NCI-H1930 (cell line): Measurements from ENCODE around the gene DDX31.
"Not testable (repeated sequence)": the region's sequence is repeated elsewhere in the genome, so short reads cannot be mapped to it uniquely, and the experiment has no call there.

ENCODE experiments used
- DNase-seq, 2 experiments: peaks; one replicate each; lab custom pipeline; 2025; lab: John Stamatoyannopoulos, UW

The DDX31 gene

DNA sequence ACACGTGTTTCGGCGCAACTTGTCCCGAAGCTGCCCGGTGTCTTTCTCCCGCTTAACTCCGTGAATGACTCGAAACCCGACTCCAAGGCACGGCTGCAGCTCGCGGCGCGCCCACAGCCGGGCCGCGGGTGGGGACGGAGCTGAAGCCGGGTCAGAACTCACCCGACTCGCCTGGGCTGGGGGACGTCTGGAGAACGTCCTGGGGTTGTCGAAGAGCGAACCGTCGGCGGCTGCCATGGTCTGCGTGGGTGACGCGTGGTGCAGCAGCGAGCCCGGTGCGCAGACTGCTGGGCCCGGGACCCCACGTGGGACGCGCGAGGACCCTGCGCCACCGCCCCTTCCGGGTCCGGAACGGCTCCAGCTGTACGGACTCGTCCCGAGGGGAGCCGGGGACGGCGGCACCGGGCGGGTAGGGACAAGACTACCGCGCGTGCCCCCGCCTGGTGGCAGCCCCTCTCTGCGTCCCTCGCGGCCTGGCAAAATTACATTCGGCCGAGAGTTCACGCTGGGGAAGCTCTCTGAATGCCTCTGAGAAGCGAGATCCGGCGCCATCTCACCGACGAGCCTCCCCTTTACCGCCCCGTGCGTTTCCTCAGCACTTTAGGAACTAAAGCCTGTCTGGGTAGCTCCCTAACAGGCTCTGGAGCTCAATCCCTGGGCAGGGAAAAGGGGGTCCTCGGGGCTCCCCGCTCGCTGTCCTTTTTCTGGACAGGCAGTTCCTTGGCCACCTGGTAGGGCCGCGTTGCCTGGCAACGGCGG, at the start of gene DDX31:
TSS of gene DDX31 (minus strand) at position 286 of the 759 bp plus-strand sequence. CDS start at position 237, 49 bp downstream.
- DNase-seq = peak; percentile 58 to 81

DNA sequence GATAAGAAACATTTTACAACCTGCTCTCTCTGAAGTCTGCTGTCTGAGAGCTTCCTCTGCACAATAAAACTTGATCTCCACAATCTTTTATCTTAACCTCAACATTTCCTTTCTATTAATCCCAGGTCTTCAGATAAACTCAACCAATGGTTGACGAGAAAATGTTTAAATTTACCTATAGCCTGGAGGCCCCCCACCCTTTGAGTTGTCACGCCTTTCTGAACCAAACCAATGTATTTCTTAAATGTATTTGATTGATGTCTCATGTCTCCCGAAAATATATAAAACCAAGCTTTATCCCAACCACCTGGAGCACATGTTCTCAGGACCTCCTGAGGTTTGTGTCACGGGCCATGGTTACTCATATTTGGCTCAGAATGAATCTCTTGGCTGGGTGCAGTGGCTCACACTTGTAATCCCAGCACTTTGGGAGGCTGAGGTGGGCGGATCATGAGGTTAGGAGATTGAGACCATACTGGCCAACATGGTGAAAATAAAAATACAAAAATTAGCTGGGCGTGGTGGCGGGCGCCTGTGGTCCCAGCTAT, 48.7 kb upstream of the DDX31 start:
- DNase-seq = not testable (repeated sequence)

DNA sequence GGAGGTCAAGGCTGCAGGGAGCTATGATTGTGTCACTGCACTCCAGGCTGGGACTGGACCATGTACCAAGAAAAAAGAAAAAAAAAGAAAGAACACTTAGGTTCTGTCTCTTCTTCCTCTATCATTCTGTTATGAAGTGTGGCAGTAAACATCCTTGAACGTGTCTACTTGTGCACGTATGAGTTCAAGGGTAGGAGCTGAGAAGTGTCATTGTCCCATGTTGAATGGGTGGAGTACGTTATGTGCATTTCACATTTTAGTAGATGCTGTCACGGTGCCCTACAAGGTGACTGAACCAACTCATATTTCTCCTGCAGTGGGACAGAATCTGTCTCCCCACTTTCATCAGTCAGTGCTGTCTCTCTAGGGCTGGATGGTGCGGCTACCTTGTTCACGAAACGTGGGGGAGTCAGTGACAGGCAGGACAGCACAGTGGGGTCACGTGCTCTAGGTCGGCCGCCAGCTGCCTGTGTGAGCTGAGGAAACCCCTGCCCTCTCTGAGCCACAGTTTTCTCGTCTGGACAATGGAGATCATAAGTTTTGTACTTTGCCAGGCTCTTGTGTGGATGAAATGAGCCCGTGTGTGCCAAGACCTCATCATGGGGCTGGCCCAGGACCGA, 47.7 kb upstream of the DDX31 start:
- no peak for DNase-seq

DNA sequence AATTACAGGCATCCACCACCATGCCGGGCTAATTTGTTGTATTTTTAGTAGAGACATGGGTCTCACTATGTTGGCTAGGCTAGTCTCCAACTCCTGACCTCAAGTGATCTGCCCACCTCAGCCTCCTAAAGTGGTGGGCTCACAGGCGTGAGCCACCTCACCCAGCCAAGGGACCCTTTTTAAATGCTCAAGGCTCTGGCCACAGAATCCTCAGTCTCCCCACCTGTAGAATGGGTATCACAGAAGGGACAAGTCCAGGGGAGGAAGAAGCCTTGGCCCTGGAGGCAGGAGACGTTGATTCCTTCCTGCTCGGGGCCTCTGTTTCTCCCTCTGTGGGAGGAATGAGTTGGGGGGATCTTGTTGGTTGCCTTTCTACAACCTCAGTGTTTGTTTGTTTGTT, 46.2 kb upstream of the DDX31 start:
- DNase-seq = no peak

GRCh38 chr9:132712753-132713152, 43.0 kb upstream of the DDX31 start:
- no peak for DNase-seq

DNA sequence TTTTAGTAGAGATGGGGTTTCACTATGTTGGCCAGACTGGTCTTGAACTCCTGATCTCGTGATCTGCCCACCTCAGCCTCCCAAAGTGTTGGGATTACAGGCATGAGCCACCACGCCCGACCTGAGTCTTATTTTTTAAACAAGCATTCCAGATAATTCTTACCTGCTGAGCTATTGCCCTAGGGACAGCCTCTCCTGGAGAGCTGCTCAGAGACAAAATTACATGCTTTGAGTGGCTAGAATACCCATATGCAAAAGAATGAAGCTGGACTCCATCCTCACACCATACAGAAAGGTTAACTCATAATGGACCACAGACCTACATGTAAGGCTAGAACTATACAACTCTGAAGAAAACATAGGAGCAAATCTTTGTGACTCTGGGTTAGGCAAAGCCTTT, 42.1 kb upstream of the DDX31 start:
- no peak for DNase-seq

GRCh38 chr9:132711152-132711551, 41.4 kb upstream of the DDX31 start:
- not testable (repeated sequence) for DNase-seq

DNA sequence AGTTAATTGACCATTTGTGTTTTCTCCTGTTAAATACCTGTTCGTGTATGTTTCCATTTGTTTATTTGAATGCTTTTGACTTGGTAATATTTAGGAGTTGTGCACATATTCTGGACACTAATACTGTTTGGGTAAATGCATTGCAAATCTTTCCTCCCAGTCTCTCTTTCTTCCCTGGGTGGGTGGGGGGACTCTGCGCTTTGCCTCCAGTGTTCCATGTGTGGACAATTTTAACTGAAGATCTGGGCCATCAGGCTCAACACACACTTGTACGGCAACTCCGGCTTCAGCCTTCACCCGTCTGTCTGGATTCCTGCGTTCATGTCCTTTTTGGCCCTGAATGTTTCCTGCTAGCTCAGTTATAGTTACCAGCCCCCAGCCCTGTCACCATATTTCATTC, 40.5 kb upstream of the DDX31 start:
- no peak for DNase-seq

DNA sequence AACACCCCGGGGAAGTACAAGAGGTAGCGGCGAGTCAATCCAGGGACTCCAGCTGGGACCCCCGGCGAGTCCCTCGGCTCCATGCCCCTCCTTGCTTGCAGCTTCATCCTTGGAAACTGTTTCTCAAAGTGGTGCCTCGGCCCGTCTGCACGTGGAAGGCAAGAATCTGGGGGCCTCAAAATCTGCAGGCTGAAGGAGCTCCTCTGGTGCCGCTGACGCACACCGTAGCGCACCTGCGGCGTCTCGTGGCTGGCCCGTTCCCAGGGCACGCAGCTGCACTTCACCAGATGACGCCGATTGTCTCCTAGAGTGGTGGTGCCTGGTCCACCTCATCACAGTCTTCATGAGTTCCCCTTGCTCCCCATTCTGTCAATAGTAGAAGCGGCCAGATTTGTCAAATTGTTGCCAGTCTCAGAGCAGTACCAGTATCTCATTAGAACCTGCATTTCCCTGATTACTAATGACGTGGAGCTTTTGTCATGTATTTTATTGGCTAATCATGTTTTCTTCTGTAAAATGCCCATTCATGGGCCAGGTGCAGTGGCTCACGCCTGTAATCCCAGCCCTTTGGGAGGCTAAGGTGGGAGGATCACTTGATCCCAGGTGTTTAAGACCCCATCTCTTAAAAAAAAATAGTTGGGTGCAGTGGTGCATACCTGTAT, 39.1 kb upstream of the DDX31 start:
- DNase-seq = no peak

DNA sequence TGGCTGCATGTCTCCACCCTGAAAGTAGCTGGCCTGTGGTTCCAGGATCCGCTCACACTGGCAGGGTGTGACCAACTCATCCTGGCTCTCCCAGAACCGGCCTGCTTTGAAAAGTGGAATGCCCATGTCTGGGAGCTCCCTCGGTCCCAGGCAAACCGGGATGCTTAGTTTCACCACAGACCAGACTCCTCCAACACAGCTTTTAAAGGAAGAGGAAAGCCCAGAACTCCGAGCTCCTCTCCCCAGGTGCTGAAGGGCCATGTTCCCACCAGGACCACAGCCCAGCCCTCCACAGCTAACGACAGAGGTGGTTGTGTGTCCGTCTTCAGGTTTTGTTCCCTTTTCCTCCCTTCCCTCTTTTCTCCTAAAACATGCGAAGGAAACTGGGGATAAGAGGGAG, 38.5 kb upstream of the DDX31 start:
- no peak for DNase-seq

DNA sequence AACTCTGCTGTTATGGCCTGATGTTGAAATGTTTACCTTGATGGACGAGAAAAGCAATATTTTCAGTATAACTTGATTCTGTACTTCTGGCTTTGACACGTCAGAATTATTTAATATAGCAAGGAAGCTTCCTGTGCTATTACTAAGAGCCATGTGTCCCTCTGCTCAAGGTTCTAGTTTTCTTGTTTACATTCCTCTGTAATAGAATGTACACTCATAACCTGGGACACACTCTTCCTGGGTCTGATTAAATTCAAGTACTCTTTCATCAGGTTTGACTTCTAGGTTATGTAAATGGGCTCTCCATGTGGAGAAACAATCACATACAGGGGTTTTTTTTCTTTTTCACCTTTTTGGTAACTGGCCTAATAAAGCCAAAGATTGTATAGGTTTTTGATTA, 33.6 kb upstream of the DDX31 start:
- DNase-seq = no peak

DNA sequence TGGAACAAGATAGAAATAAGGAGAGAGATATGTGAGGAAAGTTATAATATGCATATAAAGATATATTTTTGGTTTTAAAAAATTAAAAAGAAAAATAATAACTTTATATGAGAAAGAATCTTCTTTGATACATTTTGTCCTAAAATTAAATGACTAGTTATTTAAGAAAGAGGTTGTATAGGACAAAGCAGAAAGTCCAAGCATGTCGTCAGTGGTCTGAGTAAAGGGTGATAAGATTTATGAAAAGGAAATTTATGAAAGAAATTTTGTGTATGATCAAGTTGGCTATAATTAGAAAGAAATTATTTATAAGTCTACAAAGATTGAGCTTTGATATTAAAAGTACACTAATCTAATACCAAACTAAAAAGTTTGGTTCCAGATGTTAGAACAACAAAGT, 32.5 kb upstream of the DDX31 start:
- DNase-seq = no peak

DNA sequence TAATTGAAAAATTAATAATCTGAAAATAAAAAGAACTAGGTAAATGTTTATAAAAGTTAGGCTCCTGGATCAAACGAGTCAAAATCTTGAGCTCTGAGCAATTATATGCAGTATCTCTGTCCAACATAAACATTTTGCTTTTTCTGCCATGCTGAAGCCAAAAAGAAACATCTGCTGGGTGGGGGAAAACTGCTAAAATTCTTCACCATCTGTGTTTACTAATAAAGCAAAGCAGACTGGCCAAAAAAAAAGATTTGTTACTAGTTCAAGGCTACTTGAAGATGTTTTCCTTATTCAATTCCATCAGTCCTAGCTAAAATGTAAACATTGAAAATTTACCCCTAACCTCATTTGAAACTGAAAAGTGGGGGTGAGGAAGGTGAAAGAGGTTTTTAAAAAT, 30.2 kb upstream of the DDX31 start:
- no peak for DNase-seq

- DNase-seq = no peak
Measured at GRCh38 chr9:132698989-132699388, 29.2 kb upstream of the DDX31 start.

DNA sequence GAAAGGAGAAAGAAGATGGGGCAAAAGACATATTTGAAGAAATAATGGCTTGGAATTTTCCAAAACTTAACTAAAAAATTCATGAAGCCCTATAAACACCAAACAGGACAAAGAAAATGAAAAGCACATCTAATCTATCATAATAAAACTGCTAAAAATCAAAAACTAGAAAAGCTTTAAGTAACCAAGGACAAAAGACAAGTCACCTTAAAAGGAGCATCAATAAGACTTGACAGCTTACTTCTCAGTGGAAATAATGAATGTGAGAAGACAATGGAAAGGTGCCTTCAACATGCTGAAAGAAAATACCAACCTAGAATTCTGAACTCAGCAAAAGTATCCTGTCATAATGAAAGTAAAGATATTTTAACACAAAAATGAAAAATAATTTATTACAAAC, 27.4 kb upstream of the DDX31 start:
- DNase-seq = no peak

GRCh38 chr9:132694144-132694543, 24.4 kb upstream of the DDX31 start:
- DNase-seq = no peak

- no peak for DNase-seq
Measured at GRCh38 chr9:132690696-132691095, 20.9 kb upstream of the DDX31 start.

- DNase-seq = no peak
Measured at GRCh38 chr9:132683873-132684272, 14.1 kb upstream of the DDX31 start.

DNA sequence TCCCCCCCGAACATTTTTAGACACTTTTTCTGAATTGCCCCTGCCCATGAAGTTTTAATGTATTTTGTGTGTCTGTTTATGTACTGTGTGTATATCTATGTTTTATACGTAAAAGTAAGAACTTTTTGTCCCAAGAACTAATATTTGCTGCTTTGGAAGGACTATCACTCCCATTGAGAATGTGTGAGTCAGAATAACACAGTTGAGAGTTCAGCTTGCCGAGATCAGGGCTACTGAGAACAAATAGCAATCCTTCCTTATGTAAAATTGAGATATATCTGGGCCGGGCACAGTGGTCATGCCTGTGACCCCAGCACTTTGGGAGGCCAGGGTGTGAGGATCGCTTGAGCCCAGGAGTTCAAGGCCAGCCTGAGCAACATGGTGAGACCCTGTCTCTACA, 11.8 kb upstream of the DDX31 start:
- DNase-seq = no peak

GRCh38 chr9:132679946-132680625, 10.3 kb upstream of the DDX31 start:
- DNase-seq = no peak

GRCh38 chr9:132677976-132678375, 8.2 kb upstream of the DDX31 start:
- DNase-seq = no peak

DNA sequence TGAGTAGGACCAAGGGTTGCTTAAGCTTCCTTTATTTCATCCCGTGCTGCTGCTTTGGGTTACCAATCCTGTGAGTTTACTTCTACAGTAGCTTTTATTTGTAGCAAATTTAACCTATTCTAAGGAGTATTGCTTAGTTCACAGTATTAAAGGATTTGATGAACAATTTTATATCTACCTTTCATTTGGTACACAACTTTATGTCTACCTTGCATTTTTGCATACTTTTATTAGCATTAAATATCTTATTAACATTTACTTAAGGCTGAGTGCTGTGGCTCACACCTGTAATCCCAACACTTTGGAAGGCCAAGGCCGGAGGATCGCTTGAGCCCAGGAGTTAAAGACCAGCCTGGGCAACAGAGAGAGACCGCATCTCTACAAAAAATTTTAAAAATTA, 4.7 kb upstream of the DDX31 start:
- DNase-seq = no peak
